Nucleus accumbens (tissue), 56 donors: Measurements from ENCODE around the gene OSGEP.

Experiments used
- DNase-seq, 56 donors: peaks; one replicate each; lab custom pipeline; 2025; lab: John Stamatoyannopoulos, UW

OSGEP gene

GRCh38 chr14:20435582-20436362 lies 18.8 kb downstream of the OSGEP start, which contains the start of gene KLHL33:
Gene KLHL33 (minus strand): TSS chr14:20436166. CDS start chr14:20435811, 355 bp downstream.
- peak in 1 of 56 donors; percentile 7 for DNase-seq

DNA sequence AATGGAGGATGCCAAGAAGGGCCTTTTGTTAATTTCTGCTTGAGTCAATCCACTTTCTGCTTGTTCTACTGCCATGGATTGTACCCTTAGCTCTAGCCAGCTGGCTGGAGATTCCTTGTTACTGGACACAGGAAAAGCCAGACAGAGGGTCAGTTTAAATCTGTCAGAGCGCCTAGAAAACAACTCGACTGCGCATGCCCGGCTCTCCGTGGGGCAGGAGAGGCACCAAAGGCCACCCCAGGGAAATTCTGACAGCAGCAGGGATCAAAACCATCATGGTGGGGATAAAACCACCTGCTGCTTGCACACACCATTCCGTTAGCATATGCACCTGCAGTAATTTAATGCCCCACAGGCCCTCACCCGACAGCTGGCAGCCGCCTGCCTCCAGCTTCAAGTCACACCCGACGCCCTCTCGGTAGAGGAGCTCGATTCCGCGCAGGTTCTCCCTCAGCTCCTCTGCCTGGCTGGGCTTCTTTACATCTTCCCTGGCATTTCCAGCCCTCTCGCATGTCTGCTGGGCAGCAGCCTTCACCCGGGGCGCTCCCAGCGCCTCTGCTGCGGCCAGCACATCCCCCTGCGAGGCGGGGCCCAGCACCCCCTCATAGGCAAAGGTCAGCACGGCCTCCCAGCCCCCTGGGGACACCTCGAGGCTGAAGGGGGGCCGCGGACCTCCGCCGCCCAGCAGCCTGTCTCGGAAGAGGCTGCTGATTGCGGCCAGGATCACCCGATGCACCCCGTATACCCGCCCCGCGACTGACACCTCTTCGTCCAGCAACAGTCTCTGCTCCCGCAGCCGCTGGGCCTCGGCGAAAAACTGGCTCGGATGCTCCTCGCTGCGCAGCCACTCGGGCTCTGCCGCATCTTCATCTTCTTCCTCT lies 19.7 kb downstream of the OSGEP start:
- DNase-seq: peak in 54 of 56 donors; percentile 19 to 87 (median 64)

- DNase-seq: peak in 31 of 56 donors; percentile 1 to 65 (median 21)
Measured at GRCh38 chr14:20429801-20430669, 24.6 kb downstream of the OSGEP start.

DNA sequence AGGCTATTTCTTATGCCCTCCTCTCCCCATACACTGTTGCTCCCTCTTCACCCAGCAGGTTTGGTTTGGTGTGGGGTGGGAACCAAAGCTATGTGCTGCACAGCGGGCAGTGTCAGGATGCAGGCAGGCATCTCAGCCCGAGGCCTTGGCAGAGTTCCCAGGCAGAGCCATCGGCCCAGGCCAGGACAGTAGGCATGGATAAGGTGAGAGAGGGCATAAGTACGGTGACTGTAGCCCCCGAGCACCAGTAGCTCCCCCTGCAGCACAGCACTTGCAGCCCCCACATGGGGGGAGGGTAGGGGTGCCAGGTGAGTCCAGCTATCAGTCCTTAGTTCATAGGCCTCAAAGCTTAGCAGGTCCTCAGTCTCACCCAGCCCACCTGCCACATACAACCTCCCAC lies 25.8 kb downstream of the OSGEP start:
- no peak for DNase-seq

- DNase-seq: peak in 1 of 56 donors; percentile 3
Measured at GRCh38 chr14:20428010-20428365, 26.6 kb downstream of the OSGEP start.

- DNase-seq: peak in 1 of 56 donors; percentile 2
Measured at GRCh38 chr14:20427231-20428009, 27.2 kb downstream of the OSGEP start.

- no peak for DNase-seq
Measured at GRCh38 chr14:20424851-20425250, 29.8 kb downstream of the OSGEP start.

- no peak for DNase-seq
Measured at GRCh38 chr14:20422886-20423285, 31.7 kb downstream of the OSGEP start.

- DNase-seq: no peak
Measured at GRCh38 chr14:20421267-20421666, 33.3 kb downstream of the OSGEP start.

- DNase-seq: no peak
Measured at GRCh38 chr14:20419419-20419818, 35.2 kb downstream of the OSGEP start.

GRCh38 chr14:20418501-20418909 lies 36.1 kb downstream of the OSGEP start:
- no peak for DNase-seq

DNA sequence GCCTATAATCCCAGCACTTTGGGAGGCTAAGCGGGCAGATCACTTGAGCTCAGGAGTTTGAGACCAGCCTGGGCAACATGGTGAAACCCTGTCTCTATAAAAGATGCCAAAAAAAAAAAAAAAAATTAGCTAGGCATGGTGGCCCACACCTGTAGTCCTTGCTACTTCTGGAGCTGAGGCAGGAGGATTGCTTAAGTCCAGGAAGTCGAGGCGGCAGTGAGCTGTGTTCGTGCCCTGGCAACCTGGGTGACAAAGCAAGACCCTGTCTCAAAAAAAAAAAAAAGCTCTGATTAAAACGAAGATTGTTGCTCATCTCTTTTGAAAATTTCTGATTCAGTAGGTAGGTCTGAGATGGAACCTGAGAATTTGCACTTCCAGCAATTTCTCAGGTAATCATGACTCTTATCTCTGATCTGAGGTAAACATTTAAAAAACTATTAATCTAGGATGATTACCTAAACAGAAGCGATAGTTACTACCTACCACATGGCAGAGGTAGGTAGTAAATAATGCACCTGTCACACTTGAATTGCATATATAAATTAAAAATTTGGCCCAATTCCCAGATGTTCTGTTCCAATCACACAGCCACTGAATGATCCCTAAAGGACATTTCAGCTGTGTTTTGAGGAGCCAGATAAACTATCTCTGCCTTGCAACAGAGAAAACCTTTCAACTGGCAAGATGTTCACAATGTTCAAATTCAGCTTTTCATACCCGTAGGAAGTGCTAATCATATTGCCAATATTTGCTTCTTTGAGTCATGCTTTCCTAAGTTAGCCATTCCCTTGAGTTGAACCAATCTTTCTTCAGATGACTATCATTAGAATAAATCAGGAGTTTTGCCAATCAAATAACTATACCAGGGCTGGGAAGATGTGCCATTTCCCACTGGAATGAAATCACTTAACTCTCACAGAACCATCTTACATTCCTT lies 37.1 kb downstream of the OSGEP start:
- no peak for DNase-seq

DNA sequence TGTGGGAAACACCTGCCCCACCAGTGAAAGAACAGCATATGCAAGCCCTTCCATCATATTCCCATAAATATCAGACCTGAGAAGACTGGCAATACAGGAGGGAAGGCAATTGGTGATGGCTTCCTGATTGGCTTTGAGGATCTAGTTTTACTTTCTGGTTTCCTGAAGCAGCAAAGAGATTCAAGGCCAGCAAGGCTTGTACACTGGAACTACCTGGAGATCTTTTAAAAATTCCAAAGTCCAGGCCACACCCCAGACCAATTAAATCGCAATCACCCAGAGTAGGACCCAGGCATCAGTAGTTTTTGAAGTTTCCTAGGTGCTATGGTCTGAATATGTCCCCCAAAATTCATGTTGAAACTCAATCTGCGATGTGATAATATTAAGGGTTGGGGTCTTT lies 38.4 kb downstream of the OSGEP start:
- no peak for DNase-seq

- peak in 8 of 56 donors; percentile 1 to 41 (median 9) for DNase-seq
Measured at GRCh38 chr14:20415782-20416206, 38.8 kb downstream of the OSGEP start.

GRCh38 chr14:20413744-20414082 lies 40.9 kb downstream of the OSGEP start:
- DNase-seq: peak in 2 of 56 donors; percentile 31 to 41

DNA sequence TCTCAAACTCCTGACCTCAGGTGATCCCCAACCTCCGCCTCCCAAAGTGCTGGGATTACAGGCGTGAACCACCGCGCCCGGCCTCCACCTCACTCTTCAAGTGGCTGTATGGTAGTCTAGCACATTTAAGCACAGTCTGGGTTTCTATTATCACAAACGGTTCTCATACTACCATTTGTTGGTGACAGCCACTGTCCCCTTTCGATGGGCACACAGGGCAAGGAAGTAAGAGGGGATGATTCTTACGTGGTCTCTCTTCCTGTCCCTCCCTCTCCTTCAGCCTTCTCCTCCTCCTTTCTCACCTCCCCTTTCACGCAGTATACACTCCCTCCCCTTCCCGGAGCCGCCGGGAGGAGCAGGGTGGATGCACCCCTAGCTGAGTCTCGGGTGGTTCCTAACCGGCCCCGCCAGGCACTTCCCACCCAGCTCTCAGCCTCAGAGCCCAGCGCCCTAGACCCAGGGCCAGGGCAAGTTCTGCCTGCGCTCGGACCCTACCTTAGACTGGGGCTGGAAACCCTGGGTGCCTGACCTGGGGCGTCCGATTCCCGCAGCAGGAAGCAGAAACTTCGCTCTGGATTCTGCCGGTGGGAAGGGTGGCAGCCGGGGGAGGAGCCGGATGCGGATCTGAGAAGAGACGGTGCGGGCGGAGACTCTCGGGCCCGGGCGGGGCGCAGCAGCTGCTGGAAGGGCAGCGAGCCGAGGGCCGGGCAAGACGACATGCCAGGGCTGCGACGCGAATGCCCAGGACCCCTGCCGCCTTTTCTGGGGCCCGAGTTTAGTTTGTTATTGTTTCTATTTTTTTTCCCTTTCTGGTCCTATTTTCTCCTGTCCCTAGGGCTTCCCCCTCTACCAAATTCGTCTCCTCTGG lies 41.5 kb downstream of the OSGEP start, which contains the start of gene TEP1:
Gene TEP1, minus strand, starts transcription at position 626 of the 868 bp plus-strand sequence. CDS start 5,062 bp downstream, outside the sequence.
- DNase-seq: peak in 54 of 56 donors; percentile 24 to 84 (median 67)

- DNase-seq: no peak
Measured at GRCh38 chr14:20412411-20412810, 42.2 kb downstream of the OSGEP start.
